NCI-H1436 treated with DMSO at 0.1 percent for 48 hours (cell line): ENCODE data around the gene CLEC3B.
"Not testable (repeated sequence)": the region's sequence is repeated elsewhere in the genome, so short reads cannot be mapped to it uniquely, and the experiment has no call there.

Experiments
- DNase-seq: peaks from one replicate; lab custom pipeline; 2025; lab: John Stamatoyannopoulos, UW

The CLEC3B gene, protein sequence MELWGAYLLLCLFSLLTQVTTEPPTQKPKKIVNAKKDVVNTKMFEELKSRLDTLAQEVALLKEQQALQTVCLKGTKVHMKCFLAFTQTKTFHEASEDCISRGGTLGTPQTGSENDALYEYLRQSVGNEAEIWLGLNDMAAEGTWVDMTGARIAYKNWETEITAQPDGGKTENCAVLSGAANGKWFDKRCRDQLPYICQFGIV

DNA sequence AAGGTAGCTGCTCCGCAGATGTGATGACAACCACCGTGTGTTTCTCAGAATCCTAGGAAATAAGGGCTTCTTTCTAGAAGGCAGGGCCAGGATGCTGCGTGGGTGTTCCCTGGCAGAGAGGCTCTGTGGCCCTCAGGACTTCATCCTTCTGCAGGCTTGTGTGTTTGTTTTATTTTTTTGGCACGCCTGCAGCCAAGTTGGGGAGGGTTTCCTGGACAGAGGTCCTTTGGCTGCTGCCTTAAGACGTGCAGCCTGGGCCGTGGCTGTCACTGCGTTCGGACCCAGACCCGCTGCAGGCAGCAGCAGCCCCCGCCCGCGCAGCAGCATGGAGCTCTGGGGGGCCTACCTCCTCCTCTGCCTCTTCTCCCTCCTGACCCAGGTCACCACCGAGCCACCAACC, at the start of gene CLEC3B:
Gene CLEC3B, plus strand, starts transcription at position 266 of the 400 bp plus-strand sequence. Its CDS starts 60 bp downstream, at position 326.
- DNase-seq = no peak

DNA sequence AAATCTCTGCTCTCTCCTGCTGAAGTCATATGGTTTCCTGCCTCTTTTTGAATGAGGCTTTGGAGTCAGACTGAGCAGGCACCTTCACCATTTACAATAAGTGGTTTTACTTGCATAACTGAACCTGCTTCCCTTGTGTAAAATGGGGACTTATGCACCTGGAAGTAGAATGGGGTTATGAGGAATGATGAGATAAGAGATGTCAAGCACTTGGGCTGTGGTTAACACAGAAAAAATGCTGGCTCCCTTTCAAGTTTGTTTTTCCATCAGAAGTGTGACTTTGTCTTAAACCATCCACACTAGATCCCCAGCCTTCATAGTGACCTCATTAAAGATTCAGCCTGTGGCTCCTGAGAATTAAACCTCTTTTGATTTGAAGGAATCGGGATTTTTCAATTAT, 44.9 kb upstream of the CLEC3B start:
- no peak for DNase-seq

DNA sequence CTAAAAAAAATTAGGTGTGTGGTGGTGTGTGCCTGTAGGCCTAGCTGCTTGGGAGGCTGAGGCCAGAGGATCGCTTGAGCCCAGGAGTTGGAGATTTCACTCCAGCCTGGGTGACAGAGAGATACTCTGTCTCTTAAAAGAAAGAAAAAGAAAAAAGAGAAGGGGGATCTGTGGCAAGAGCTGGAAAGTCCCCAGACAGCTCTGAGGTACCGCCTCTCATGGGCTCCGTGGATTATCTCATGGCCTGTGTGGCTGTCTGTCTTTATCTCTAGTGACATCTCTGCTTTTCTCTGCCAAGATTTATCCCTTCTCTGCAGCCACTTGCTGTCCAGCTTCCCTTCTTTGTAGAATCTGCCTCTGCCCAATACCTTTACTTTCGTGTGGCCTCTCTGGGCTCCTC, 44.4 kb upstream of the CLEC3B start:
- no peak for DNase-seq

DNA sequence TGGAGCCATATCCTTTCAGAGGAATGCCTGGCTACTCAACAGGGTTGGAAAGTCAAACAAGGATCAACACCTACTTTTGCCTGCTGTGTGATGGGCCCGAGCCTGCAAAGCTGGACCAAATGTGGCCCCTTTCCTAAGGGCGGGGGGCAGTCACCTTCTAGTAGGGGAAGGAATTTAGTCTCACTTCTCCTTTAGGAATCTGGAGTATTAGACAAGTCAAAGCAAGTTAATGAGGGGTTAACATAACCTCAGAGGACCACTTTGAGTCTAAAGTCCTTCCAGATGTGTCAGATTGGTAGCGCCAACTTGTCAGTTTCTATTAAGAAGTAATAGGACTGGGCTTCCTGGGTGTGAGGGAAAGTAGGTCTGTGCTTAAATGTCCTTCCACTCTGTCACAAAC, 43.3 kb upstream of the CLEC3B start:
- no peak for DNase-seq

DNA sequence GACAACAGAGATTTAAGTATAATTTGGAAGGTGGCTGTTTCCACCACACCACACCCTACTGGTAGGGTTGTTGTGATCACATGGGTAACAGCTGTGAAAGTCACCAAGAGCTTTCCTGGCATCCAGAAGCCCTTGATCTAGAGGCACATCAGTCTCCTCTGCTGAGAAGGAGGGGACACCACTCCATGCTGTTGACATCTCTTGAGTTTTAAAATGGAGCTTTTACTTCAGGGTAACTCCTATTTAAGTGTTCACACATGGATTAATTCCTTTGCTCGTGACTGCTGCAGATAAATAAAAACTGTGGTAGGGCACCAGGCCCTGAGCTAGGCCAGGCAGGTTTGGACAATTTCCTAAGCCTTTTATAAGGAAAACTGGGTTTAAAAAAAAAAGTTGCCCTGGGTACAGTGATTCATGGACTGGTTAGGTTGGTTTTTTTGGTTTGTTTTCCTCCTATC, 42.6 kb upstream of the CLEC3B start:
- no peak for DNase-seq

DNA sequence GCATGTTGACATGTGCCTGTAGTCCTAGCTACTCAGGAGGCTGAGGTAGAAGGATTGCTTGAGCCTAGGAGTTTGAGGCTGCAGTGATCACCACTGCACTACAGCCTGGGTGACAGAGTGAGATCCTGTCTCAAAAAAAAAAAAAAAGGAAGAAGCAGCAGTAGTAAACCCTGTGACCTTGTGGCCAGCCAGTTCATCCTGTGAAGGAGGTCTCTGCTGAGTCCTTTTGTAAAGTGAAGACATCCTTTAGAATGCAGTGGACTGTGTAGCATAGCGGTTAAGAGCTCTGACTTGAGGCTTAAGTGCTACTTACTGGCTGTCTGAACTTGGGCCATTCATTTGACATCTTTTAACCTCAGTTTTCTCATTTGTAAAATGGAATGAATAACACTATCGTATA, 41.8 kb upstream of the CLEC3B start:
- DNase-seq = no peak

DNA sequence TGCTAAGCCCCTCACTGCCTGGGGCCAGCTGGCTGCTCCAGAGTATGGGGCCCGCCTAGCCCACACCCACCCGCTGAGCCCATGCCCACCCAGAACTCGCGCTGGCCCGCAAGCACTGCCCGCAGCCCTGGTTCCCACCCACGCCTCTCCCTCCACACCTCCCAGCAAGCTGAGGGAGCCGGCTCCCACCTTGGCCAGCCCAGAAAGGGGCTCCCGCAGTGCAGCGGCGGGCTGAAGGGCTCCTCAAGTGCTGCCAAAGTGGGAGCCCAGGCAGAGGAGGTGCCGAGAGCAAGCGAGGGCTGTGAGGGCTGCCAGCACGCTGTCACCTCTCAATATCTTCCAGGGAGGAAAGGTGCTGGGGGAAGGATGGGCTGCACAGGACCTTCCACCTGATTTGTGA, 39.8 kb upstream of the CLEC3B start:
- DNase-seq = not testable (repeated sequence)

DNA sequence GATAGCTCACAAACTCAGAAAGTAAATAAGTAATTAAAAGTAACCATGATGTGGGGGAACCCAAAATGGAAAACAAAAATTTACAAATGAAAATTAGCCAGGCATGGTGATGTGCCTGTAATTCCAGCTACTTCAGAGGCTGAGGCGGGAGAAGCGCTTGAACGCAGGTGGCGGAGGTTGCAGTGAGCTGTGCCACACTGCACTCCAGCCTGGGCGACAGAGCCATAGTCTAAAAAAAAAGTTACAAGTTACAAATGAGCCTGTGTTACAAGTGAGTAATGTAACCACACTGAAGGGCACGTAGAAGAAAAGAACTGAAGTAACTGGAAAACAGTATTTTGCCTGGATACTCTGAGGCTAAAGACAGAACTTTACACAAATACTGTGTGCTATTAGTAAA, 38.8 kb upstream of the CLEC3B start:
- DNase-seq = no peak

DNA sequence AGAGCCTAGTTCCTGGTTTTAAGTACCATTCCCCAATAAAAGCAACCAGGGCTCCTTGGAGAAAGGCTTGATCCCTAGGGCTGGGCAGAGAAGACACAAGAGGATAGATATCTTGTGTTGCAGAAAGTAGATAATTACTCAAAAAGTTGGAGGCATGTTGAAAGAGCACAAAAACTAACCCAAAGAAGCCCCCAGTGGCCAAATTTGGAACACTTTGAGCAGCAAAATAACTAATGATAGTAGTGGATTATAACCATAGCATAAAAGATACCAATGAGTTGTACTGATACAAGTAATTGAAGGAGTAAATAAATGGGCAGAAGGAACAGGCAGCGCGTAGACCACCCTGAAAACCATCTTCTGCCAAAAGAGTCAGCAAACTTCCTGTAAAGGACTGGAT, 38.0 kb upstream of the CLEC3B start:
- DNase-seq = no peak

DNA sequence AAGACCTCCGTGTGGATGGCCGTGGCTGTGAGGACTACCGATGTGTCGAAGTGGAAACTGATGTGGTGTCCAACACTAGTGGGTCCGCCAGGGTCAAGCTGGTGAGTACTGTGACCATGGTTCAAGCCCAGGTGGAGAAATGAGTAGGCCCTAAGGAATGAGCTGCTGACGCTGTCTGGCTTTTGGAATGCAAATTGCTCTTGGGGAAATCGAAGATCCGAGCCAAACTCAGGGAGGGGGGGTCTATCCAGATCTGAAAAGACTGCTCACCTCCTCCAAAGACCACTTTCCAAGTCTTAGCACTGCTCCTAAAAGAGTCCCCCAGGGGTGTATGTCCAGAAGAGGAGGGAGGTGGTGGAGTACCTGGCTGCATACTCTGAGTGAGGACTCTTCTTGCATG, 37.0 kb upstream of the CLEC3B start:
- DNase-seq = no peak

DNA sequence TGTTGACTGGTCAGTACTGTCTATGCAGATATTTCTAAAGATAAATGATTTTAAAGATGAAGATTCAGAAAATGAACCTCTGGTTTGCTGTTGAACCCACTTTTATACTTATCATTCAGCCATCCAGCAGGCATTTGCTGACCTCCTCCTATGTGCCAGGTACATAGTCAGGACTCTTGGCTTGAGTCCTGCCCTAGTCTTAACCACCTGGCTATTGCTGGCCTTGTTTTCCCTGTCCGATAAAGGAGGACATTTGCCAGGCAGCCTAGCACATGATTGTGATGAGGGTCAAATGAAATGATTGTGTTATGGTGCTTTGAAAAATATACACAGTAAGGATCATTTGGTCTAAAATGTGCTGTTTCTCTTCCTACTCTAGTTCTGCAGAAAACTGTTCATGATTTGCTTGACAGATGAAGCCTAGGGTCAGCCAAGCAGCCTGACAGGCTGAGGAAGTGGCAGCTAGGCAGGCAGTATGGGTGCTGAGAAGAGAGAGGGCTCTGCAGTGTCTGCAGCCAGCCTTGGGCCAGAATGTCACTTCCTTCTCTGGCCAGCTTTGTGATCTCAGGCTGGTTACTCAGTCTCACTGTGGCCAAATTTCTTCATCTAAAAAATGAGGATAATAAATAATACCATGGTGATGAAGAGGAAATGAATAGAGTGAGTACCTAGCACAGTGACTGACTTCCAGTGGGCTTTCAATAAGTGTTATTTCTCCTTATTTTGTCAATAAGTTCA, 36.3 kb upstream of the CLEC3B start:
- DNase-seq = no peak

DNA sequence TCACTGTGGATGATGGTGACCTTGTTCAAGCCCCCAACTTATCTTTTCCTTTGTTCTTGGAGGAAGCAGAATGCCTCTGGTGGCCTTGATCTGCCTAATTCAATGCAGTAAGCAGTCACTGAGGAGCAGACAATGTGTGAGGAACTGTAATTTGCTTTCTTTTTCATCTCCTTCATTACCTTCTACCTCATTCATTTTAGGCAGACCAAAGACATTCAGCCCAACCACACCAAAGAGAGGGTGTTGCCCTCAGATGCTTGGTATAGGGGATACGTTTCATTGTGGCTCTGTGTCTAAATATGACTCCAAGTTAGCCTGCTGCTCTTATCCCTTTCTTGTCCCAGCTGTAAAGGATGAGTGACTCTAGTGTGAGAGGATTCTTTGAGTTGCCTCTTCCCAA, 34.8 kb upstream of the CLEC3B start:
- DNase-seq = no peak

DNA sequence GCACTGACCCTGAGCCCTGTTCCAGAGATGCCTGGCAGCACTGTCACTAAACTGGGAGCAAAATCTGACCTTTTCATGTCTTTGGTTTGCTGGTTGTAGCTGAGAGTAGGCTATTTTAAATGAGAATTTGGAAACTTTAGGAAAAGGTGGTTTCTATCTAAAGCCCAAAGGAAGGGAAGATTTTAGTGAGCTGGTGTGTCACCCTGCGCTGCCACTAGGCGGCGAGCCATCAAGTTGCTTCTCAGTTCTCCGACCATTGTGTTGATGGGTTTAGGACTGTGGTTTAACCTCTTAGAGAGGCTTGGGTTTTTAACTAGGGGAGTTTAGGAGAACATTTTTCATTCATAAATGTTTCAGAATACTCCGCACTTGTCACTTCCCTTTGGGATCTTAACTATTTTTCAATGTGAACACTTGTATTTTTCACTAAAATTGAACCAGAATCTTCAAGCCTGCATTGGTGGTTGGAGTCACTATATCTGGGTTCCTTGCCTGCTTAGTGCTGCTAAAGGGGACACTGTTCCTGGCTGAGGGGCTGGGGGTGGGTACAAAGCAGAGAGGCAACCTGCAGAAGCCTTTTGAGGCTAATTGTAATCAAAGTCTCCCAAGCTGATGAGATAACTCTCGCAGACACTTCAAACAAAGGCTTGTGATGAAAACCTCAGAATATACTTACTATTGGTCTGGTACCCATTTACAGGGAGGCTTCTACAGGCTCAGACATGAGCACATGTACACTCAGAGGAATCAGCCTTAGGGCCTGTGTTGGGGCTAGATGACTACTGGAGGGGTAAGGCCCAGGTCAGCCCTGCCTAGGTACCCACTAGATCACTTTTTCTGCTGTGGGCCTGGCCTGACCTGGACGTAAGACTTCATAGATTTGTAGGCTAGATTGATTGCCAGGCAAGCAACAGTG, 33.3 kb upstream of the CLEC3B start:
- DNase-seq = no peak

DNA sequence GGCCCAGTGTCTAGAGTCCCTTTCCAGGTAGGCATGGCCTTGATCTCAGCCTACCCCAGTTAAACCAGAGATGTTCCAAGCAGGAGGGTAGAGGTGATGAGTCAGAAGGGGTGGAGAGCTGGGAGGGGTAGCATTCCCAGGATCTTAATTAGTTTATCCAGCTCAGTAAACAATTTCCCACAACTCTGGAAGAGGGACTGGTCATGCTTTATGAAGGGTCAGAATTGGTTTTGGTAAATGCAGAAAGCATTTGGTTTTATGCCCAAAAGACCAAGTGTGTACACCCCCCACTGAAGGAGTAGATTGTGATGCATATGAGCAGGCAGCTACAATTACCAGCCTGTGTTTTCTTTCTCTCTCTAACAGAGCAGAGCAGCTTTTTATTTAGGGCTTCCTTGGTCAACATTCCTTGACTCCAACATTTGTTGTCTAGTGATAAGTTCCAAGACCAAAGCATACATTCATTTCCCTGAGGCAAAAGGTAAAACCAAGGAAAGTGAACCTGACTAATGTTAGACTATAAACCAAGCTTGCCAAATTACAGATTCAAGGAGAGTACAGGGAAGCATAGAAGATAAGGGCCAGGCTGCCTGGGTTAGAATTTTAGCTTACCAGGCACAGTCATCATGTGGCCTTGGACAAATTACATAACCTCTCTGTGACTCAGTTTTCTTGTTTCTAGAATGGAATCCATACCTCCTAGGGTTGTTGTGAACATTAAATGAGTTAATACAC, 32.5 kb upstream of the CLEC3B start:
- no peak for DNase-seq

DNA sequence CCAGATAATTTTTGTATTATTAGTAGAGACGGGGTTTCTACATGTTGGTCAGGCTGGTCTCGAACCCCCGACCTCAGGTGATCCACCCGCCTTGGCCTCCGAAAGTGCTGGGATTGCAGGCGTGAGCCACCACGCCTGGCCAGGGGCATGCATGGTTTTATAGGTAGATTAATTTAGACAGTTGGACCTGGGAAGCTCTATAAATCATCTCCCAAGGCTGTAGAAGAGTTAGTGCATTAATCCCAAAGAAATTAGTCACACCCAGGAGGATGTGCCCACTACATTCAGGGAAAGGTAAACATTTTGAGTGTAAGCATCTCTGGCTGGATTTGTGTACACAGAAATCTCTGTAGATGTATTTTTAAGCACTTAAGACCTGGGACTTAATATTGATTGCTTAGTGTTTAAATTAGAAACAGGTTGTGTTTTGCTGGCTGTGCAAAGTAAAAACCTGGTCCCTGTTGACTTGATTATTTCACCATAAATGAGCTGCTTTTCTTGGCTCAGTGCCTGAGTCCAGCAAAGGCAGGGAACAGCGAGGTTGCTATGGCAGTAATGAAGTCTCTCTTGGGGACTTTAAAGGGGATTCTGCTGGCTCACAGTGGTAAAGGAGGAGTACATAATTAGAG, 30.8 kb upstream of the CLEC3B start:
- peak; percentile 35 for DNase-seq

DNA sequence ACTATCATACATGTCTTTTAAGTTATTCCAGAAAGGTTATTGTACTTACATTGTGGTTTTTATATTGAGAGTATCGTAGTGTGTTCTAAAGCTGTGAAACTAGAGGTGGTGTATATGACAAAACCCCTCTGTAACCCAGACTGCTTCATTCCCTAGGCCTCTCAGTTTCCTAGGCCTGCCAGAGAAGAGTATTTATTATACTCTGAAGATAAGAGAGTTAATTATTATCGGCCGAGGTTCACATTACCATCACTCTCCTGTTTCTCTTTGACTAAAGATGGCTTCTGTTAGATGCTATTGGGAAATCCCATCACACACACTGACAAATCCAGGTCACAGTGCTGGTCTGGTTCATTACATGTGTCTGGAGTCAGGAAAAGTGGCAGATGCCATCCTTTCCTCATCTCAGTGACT, 29.5 kb upstream of the CLEC3B start:
- DNase-seq = no peak

DNA sequence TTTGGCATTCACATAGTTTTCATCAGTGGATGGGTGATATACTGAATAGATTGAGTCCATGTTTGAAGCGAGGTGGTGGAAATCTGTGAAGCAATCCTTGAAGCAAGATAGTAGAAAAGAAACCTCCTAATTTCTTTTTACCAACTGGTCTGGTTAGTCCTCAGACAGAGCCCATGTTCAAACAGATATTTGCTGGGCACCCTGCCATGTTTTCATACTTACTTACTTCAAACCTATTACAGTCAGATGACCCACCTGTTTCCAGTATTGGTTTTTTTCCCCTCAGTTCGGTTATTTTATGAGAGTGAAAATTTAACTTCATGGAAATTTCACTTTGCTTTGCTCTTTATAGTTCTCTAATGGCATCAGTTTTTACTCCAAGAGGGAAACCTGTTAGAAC, 26.3 kb upstream of the CLEC3B start:
- DNase-seq = no peak

DNA sequence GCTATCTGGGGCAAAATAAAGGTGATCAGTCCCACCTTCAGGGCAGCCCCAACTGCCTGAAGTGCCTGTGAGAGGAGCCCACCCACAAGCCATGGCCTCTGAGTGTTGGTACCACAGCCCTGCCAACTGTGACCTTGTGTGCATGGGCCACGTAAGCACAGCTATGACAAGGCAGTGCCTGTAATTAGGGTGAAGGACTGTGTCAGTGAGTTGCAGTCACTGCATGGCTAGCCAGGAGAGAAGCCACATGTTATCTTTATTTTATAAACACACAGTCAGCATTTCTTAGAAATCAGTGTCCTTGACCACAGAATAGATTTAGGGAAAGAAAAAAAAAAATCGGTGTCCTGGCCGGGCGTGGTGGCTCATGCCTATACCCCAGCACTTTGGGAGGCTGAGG, 25.3 kb upstream of the CLEC3B start:
- DNase-seq = no peak

DNA sequence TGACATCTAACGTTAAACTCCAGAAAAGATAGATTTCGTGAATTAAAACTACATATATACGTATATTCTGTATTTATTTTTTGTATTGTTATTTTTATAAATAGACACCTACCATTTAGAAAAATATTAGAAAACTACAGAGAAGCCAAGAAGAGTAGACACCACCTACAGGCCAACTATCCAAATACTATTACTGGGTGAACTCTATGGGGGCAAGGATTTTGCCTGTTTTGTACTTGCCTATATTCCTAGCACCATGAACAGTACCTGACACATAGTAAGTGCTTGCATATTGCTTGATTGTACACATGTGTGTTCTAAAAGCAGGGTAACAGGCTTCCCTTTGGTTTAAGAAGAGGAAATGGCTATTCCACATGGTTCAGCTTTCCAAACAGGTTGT, 24.4 kb upstream of the CLEC3B start:
- DNase-seq = no peak

DNA sequence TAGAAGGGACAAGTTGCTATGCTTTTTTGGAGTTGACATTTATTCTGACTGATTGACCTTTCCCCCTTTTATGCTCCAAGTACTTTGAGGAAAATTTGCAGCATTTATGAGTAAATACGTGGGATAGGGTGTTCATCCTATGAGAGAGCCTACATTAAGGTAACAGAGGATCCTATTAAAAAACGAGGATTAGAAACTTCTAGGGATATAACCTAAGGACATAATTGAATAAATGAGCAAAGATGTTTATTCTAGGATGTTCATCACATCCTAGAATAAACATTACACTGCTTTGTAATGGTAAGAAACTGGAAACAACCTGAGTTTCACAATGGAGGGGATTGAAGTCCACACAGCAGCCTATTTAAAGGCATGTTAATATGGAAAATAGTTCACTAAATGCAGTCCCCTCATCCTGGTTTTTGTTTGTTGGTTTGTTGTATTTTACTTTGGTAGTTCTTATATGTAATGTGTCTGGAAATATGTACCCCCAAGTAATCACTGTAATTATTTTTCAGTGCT, 23.9 kb upstream of the CLEC3B start:
- DNase-seq = no peak

DNA sequence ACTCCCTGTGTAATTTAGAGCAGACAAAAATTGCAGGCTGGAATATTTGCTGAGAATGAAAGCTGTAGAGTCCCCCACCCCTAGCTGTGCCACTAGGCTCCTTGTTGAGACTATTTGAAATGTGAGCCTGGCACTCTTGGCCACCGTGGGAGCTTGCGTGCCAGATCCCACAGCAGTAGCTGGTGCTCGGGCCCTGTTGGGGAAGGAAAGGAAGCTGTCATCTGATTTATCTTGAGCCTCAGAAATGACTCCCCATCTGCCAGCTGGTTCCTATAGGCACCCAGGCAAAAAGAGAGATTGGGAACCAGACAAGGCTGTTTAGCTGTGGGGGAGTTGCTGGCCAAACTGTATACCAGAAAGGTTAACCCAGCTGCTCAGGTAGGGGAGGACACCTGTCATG, 23.4 kb upstream of the CLEC3B start:
- DNase-seq = no peak
